HepG2 (cell line): ENCODE data around the gene TNIP1. TPM values are rescaled to one million over a fixed set of nuclear protein-coding genes. Genes with fewer than 3 reads are reported as not detected.

Experiments used
- CREM ChIP-seq, 2 experiments: sonication (generic) in 1 of 2; formaldehyde crosslinking in 1 of 2; IDR thresholded peaks; 2 replicates each; pipeline versions ENCODE4 v1.4.0 to v1.6.1; 2016 to 2020; ENCODE audit warnings: antibody characterized with exemption in 1 of 2, mild to moderate bottlenecking in 1 of 2, missing genetic modification reagents in 1 of 2
- HNRNPK ChIP-seq: fragments of 200-400 bp; formaldehyde crosslinking; IDR thresholded peaks from 2 replicates; pipeline ENCODE4 v1.6.1; 2018; ENCODE audit warnings: low read length, low read depth, moderate library complexity, mild to moderate bottlenecking; ENCODE audit not compliant: poor library complexity, severe bottlenecking
- ISX ChIP-seq: sonication (generic); formaldehyde crosslinking; conservative IDR thresholded peaks from 2 replicates; pipeline ENCODE4 v1.5.0; 2020; ENCODE audit warnings: missing genetic modification reagents
- KLF11 ChIP-seq: IDR thresholded peaks from 2 replicates; pipeline ENCODE4 v1.6.1; 2016; ENCODE audit warnings: missing compliant biosample characterization
- MAFK ChIP-seq, 2 experiments: IDR thresholded peaks in 1 of 2; conservative IDR thresholded peaks in 1 of 2; 2 replicates each; pipeline ENCODE4 v1.6.1; 2011; ENCODE audit warnings: improper control_type of control experiment in 2 of 2, low read length in 2 of 2
- MIER2 ChIP-seq: IDR thresholded peaks from 2 replicates; pipeline ENCODE4 v1.6.1; 2016; ENCODE audit warnings: missing biosample characterization, missing genetic modification reagents
- MXI1 ChIP-seq: IDR thresholded peaks from 3 replicates; pipeline ENCODE4 v1.6.1; 2012; ENCODE audit warnings: low read depth, low read length, inconsistent platforms, borderline replicate concordance
- NR2F1 ChIP-seq, 2 experiments: fragments of 450-650 bp in 1 of 2; formaldehyde crosslinking in 1 of 2; IDR thresholded peaks; 2 replicates each; pipeline versions ENCODE4 v1.5.0 to v1.6.1; 2016 to 2020; ENCODE audit warnings: mild to moderate bottlenecking in 1 of 2, missing compliant biosample characterization in 1 of 2, missing genetic modification reagents in 1 of 2, moderate library complexity in 1 of 2
- RFXAP ChIP-seq: sonication (generic); formaldehyde crosslinking; IDR thresholded peaks from 2 replicates; pipeline ENCODE4 v1.4.0; 2020; ENCODE audit warnings: missing genetic modification reagents, borderline replicate concordance
- SALL1 ChIP-seq: sonication (generic); formaldehyde crosslinking; IDR thresholded peaks from 2 replicates; pipeline ENCODE4 v1.8.0; 2022; ENCODE audit warnings: mild to moderate bottlenecking, missing genetic modification reagents
- SP2 ChIP-seq: sonication (generic); formaldehyde crosslinking; IDR thresholded peaks from 2 replicates; pipeline ENCODE4 v1.5.1; 2020; ENCODE audit warnings: mild to moderate bottlenecking, missing genetic modification reagents
- ZBTB42 ChIP-seq: sonication (generic); formaldehyde crosslinking; IDR thresholded peaks from 2 replicates; pipeline ENCODE4 v1.5.0; 2020; ENCODE audit warnings: mild to moderate bottlenecking, missing genetic modification reagents
- ZFP36L1 ChIP-seq: sonication (generic); formaldehyde crosslinking; IDR thresholded peaks from 2 replicates; pipeline ENCODE4 v1.8.0; 2022; ENCODE audit warnings: mild to moderate bottlenecking, missing genetic modification reagents, moderate library complexity
- ZFX ChIP-seq: sonication (generic); formaldehyde crosslinking; IDR thresholded peaks from 2 replicates; pipeline ENCODE4 v1.4.0; 2020; ENCODE audit warnings: mild to moderate bottlenecking, low read depth, missing genetic modification reagents, moderate library complexity
- ZKSCAN1 ChIP-seq: fragments of 150-350 bp; IDR thresholded peaks from 2 replicates; pipeline ENCODE4 v1.6.1; 2014; ENCODE audit warnings: low read length
- ZNF121 ChIP-seq: sonication (generic); formaldehyde crosslinking; IDR thresholded peaks from 2 replicates; pipeline ENCODE4 v1.5.0; 2020; ENCODE audit warnings: mild to moderate bottlenecking, missing genetic modification reagents
- ZNF7 ChIP-seq: IDR thresholded peaks from 2 replicates; pipeline ENCODE4 v1.6.1; 2016; ENCODE audit warnings: missing biosample characterization, missing genetic modification reagents
- ZNF790 ChIP-seq: sonication (generic); formaldehyde crosslinking; IDR thresholded peaks from 2 replicates; pipeline ENCODE4 v1.8.0; 2022; ENCODE audit warnings: missing genetic modification reagents, mild to moderate bottlenecking, borderline replicate concordance
- ZNF850 ChIP-seq: sonication (generic); formaldehyde crosslinking; conservative IDR thresholded peaks from 2 replicates; pipeline ENCODE4 v1.9.0; 2021; ENCODE audit warnings: mild to moderate bottlenecking, missing genetic modification reagents
- polyA plus RNA-seq, 8 experiments: library from polyadenylated mRNA; depleted of rRNA in 3 of 8; stranded (reverse) in 7 of 8; unstranded in 1 of 8; fragments of >200 nt; fragmentation: Illumina TruSeq in 4 of 8; extraction: Trizol in 4 of 8; gene quantifications; 2 replicates each; pipeline versions ENCODE4 v1.2.1 to v1.2.3, GENCODE V29; 2011 to 2016; ENCODE audit warnings: low read depth in 4 of 8, missing spikeins in 1 of 8, mixed read lengths in 1 of 8; ENCODE audit not compliant: insufficient read depth in 1 of 8
- total RNA-seq, 5 experiments: library from RNA; depleted of rRNA; stranded (reverse); fragments of >200 nt; fragmentation: Illumina TruSeq; extraction: Trizol; gene quantifications; 2 replicates each; pipeline ENCODE4 v1.2.3, GENCODE V29; 2016; ENCODE audit warnings: low read depth in 1 of 5
- TF ChIP-seq, protein P1 (sequence below): IDR thresholded peaks from 2 replicates; pipeline ENCODE4 v1.6.1; 2018; ENCODE audit warnings: missing genetic modification reagents
- TF ChIP-seq, protein P2 (sequence below): sonication (generic); formaldehyde crosslinking; IDR thresholded peaks from 2 replicates; pipeline ENCODE4 v1.5.0; 2020; ENCODE audit warnings: missing genetic modification reagents
- TF ChIP-seq, protein P3 (sequence below): sonication (generic); formaldehyde crosslinking; IDR thresholded peaks from 2 replicates; pipeline ENCODE4 v1.5.0; 2020; ENCODE audit warnings: mild to moderate bottlenecking, missing genetic modification reagents
- TF ChIP-seq, protein P4 (sequence below): sonication (generic); formaldehyde crosslinking; IDR thresholded peaks from 2 replicates; pipeline ENCODE4 v1.5.0; 2020; ENCODE audit warnings: mild to moderate bottlenecking, missing genetic modification reagents
- TF ChIP-seq, protein P5 (sequence below): sonication (generic); formaldehyde crosslinking; IDR thresholded peaks from 2 replicates; pipeline ENCODE4 v1.5.0; 2020; ENCODE audit warnings: mild to moderate bottlenecking, low read depth, missing genetic modification reagents, borderline replicate concordance

TNIP1 gene
- total and polyA plus RNA-seq, 2 of the 13 experiments (the other 11 are each of a cell fraction or from before 2014, with no cell fraction given) = 26.2 to 45.9 TPM

DNA sequence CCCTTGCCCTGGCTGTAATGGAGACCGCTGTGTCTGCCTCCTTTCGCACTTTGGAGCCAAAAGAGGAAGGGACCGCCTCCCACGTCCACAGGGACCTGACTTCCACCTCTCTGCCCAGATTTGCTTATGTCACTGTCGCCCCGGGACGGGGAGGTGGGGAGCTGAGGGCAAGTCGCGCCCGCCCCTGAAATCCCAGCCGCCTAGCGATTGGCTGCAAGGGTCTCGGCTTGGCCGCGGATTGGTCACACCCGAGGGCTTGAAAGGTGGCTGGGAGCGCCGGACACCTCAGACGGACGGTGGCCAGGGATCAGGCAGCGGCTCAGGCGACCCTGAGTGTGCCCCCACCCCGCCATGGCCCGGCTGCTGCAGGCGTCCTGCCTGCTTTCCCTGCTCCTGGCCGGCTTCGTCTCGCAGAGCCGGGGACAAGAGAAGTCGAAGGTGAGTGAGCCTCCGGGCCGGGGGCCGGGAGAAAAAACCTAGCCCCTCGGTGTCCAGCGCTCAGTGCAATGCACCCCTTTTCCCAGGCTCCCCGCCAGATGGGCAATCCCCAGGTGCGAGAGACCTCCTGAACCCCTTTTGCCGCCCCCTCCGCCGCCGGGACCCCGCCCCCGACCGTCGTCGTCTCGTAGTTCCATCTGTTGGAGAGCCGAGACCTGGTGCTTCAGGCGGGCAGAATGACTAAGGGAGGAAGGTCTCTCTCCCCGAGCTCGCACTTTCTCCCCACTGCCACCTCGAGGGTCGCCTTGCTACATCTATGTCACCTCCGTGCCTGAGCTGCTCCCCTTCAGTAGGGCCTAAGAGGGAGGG, 60.3 kb downstream of the TNIP1 start, which contains the start of gene GPX3 (continued):
- TF ChIP-seq CREM (IDR thresholded peaks at IDR 0.05) (0 out of 2 replicates have a peak, but pooled peaks have one; percentile 21), CREM (CRISPR knock-in tag; IDR thresholded peaks at IDR 0.05) (no peak), ZNF790 (CRISPR knock-in tag) (no peak; the same call in 1 of the 2 replicates), MIER2 (CRISPR knock-in tag) (no peak), HNRNPK (no peak), SP2 (peak; percentile 90), ZFP36L1 (no peak), ZNF7 (no peak), SALL1 (CRISPR knock-in tag) (peak; percentile 76), ZFX (CRISPR knock-in tag) (peak; percentile 33; the same call in 1 of the 2 replicates), NR2F1 (CRISPR knock-in tag; IDR thresholded peaks at IDR 0.05) (no peak), MXI1 (peak; percentile 48; the same call in 1 of the 3 replicates), MAFK (conservative IDR thresholded peaks at IDR 0.05 in 1 of 2, IDR thresholded peaks at IDR 0.05 in 1 of 2; ENCODE audit: low read length in 2 of 2) (no peak), ZBTB42 (CRISPR knock-in tag) (no peak), KLF11 (CRISPR knock-in tag) (no peak; the same call in 1 of the 2 replicates), ZNF121 (CRISPR knock-in tag) (no peak; the same call in 1 of the 2 replicates), ZKSCAN1 (no peak), ZNF850 (CRISPR knock-in tag) (no peak), ISX (CRISPR knock-in tag) (no peak), RFXAP (peak; percentile 80; the same call in 1 of the 2 replicates)
- TF ChIP-seq, protein P1, sequence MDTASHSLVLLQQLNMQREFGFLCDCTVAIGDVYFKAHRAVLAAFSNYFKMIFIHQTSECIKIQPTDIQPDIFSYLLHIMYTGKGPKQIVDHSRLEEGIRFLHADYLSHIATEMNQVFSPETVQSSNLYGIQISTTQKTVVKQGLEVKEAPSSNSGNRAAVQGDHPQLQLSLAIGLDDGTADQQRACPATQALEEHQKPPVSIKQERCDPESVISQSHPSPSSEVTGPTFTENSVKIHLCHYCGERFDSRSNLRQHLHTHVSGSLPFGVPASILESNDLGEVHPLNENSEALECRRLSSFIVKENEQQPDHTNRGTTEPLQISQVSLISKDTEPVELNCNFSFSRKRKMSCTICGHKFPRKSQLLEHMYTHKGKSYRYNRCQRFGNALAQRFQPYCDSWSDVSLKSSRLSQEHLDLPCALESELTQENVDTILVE (CRISPR knock-in tag) = no peak
- TF ChIP-seq, protein P2, sequence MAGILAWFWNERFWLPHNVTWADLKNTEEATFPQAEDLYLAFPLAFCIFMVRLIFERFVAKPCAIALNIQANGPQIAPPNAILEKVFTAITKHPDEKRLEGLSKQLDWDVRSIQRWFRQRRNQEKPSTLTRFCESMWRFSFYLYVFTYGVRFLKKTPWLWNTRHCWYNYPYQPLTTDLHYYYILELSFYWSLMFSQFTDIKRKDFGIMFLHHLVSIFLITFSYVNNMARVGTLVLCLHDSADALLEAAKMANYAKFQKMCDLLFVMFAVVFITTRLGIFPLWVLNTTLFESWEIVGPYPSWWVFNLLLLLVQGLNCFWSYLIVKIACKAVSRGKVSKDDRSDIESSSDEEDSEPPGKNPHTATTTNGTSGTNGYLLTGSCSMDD (CRISPR knock-in tag) = no peak
- TF ChIP-seq, protein P3, sequence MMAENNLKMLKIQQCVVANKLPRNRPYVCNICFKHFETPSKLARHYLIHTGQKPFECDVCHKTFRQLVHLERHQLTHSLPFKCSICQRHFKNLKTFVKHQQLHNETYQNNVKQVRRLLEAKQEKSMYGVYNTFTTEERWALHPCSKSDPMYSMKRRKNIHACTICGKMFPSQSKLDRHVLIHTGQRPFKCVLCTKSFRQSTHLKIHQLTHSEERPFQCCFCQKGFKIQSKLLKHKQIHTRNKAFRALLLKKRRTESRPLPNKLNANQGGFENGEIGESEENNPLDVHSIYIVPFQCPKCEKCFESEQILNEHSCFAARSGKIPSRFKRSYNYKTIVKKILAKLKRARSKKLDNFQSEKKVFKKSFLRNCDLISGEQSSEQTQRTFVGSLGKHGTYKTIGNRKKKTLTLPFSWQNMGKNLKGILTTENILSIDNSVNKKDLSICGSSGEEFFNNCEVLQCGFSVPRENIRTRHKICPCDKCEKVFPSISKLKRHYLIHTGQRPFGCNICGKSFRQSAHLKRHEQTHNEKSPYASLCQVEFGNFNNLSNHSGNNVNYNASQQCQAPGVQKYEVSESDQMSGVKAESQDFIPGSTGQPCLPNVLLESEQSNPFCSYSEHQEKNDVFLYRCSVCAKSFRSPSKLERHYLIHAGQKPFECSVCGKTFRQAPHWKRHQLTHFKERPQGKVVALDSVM (CRISPR knock-in tag) = 0 out of 2 replicates have a peak, but pooled peaks have one; percentile 20
- TF ChIP-seq, protein P4, sequence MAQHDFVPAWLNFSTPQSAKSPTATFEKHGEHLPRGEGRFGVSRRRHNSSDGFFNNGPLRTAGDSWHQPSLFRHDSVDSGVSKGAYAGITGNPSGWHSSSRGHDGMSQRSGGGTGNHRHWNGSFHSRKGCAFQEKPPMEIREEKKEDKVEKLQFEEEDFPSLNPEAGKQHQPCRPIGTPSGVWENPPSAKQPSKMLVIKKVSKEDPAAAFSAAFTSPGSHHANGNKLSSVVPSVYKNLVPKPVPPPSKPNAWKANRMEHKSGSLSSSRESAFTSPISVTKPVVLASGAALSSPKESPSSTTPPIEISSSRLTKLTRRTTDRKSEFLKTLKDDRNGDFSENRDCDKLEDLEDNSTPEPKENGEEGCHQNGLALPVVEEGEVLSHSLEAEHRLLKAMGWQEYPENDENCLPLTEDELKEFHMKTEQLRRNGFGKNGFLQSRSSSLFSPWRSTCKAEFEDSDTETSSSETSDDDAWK (CRISPR knock-in tag) = no peak
- TF ChIP-seq, protein P5, sequence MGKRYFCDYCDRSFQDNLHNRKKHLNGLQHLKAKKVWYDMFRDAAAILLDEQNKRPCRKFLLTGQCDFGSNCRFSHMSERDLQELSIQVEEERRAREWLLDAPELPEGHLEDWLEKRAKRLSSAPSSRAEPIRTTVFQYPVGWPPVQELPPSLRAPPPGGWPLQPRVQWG (CRISPR knock-in tag) = no peak
